GM19372 (cell line): ENCODE results near the gene NPIPB6.
"Not testable (repeated sequence)": the region's sequence is repeated elsewhere in the genome, so short reads cannot be mapped to it uniquely, and the experiment has no call there.

ENCODE experiments used
- ATAC-seq: cut with Tn5 transposase; IDR thresholded peaks from one replicate; pipeline ENCODE4 v1.9.1; 2021; ENCODE audit warnings: mild to moderate bottlenecking, low read depth, moderate library complexity; ENCODE audit not compliant: unreplicated experiment

Gene NPIPB6

GRCh38 chr16:28363408-28363807 is at the start of gene NPIPB6:
TSS of gene NPIPB6 (minus strand) at chr16:28363508. CDS start at chr16:28362822, 686 bp downstream.
- not testable (repeated sequence) for ATAC-seq

GRCh38 chr16:28403220-28404072 is 40.1 kb upstream of the NPIPB6 start, which contains the start of gene EIF3CL:
TSS of gene EIF3CL (minus strand) at chr16:28403841. CDS start at chr16:28403618, 223 bp downstream.
- ATAC-seq, result peak; percentile 99

- ATAC-seq, result not testable (repeated sequence)
Observed at GRCh38 chr16:28392054-28392453, 28.7 kb upstream of the NPIPB6 start.

DNA sequence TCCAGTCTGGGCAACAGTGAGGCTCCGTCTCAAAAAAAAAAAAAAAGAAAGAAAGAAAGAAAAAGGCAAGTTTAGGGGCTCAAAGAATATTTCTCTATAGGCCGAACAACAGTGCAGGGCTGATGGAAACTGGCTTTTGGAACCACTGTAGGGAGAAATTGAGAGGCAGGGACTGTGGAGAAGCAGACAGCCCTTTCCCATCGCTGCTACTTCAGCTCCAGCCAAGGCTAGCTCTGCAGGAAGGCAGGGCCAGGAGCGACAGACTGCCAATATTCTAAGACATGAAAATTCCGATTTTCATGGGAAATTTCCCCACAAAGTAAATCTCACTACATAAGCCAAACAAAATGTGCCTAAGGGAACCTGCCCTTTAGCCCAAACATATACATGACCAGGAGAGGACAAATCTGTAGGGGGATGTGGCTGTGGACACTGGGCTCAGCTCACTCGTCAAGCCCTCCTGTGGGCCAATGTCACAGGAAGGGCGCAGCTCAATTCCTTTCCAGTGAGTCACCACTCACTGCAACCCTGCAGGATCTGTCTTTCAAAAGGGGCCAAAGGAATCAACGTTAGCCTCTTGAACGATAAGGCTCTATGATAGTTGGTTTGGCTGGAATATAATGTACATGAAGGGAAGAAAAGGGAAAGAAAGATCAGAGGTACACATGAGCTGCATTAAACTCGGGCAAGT is 19.0 kb upstream of the NPIPB6 start:
- ATAC-seq, result not testable (repeated sequence)

DNA sequence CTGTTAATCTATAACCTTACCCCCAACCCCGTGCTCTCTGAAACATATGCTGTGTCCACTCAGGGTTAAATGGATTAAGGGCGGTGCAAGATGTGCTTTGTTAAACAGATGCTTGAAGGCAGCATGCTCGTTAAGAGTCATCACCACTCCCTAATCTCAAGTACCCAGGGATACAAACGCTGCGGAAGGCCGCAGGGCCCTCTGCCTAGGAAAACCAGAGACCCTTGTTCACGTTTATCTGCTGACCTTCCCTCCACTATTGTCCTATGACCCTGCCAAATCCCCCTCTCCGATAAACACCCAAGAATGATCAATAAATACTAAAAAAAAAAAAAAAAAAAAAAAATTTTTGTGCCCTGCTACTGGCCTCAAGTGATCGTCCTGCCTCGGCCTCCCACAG is 14.5 kb upstream of the NPIPB6 start:
- ATAC-seq, result not testable (repeated sequence)

- not testable (repeated sequence) for ATAC-seq
Observed at GRCh38 chr16:28377108-28377625, 13.9 kb upstream of the NPIPB6 start.

DNA sequence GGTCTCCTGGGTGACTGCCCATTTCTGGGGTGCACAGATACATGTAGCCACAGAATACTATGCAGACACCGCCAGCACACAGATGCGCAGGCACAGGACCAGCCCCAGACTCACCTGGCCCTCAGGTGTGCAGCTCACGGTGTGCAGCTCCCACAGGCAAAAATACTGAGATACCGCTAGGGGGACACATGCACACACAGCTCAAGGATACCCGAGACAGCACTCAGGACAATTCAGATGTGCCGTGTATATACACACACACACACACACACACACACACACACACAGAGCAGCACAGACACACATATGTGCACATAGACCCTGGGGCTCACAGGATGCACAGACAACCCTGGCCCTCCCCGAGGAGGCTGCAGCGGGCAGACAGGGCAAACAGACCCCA is 11.8 kb upstream of the NPIPB6 start:
- not testable (repeated sequence) for ATAC-seq

DNA sequence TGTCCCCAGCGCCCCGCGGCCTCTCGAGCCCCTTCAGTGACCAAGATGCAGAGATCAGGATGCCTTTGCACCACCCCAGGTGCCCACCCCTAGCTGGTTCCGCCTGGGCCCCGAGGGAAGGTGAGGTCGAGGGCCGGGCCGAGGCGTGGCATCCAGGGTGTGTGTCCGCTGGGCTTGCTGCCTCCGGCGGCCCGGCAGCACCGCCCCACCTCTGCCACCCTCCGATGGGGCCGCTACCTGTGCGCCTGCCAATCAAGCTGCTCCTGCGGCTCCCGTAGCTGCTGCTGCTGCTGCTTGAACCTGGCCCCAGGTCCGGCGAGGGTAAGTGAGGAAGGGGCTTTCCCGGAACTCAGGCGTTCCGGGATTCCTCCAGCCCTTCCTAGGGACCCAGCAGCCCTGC is 11.0 kb upstream of the NPIPB6 start:
- not testable (repeated sequence) for ATAC-seq

DNA sequence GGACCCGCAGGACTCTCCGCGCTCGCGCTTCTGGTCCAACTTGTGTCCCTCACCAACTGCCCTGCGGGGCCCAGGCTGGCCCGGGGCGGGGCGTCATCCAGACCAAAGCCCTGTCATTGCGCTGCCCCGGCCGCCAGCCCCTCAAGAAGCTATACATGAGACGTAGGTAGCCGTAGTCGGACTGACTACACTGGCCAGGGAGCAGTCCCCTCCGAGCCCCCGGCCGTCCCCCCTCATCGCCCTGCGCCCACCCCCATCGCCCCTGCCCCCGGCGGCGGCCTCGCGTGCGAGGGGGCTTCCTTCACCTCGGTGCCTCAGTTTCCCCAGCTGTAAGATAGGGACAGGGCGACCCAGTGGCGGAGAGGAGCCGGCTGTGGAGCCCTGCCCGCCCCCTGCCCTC is 4.6 kb upstream of the NPIPB6 start:
- not testable (repeated sequence) for ATAC-seq

GRCh38 chr16:28364268-28365173 is 1.2 kb upstream of the NPIPB6 start:
- ATAC-seq, result peak; percentile 93

DNA sequence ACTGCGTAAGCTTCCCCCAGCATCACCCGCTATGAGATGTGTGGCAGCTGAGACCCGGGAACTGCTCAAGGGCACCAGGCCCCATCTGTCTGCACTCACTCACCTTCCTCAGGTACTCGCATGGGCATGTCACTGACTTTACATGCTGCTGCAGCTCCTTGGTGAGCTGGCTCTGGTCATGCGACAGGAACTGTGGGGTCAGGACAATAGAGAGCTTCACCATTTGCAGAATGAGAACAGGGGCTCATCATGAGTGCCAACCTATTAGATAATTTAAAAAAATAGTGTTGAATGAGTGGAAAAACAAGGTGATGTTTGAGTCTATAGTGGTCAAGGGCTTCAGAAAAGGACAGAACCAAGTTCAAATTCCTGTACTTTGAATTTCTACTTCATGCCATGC is 708 bp downstream of the NPIPB6 start:
- ATAC-seq, result not testable (repeated sequence)

DNA sequence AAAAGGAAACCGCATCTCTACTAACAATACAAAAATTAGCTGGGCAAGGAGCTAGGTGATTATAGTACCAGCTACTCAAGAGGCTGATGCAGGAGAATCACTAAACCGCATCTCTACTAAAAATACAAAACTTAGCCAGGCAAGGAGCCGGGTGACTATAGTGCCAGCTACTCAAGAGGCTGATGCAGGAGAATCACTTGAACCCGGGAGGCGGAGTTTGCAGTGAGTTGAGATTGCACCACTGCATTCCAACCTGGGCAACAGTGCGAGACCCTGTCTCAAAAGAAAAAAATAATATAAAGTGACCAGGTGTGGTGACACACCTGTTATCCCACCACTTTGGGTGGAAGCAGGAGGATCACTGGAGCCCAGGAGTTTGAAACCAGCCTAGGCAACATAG is 25.1 kb downstream of the NPIPB6 start:
- not testable (repeated sequence) for ATAC-seq

- not testable (repeated sequence) for ATAC-seq
Observed at GRCh38 chr16:28336940-28337710, 26.2 kb downstream of the NPIPB6 start.

DNA sequence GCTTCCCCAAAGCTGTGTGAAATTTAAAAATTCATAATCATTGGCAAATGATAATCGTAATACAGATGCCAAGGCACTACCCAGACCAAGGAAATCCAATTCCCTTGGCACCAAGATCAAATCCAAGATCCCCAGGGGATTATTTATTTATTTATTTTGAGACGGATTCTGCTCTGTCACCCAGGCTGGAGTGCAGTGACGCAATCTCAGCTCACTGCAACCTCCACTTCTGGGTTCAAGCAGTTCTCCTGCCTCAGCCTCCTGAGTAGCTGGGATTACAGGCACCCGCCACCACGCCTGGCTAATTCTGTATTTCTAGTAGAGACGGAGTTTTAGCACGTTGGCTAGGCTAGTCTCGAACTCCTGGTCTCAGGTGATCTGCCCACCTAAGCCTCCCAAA is 27.6 kb downstream of the NPIPB6 start:
- not testable (repeated sequence) for ATAC-seq

- ATAC-seq, result not testable (repeated sequence)
Observed at GRCh38 chr16:28332632-28333031, 30.7 kb downstream of the NPIPB6 start.

DNA sequence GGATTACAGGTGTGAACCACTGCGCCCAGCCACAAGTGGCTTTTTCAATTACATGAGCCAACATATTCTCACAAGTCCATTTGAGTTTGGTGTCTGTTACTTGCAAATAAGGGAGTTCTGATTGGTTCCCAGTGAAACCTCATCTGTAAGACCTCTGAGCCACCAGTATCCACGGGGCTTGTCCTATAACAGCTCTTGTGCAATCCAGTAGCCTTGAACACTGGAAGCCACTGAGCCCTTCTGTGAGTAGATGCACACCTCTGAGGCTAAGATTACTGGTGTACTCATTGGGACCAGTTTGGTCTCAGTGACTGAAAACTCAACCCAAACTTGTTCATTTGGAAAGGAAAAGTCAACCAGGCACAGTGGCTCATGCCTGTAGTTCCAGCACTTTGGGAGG is 32.3 kb downstream of the NPIPB6 start:
- not testable (repeated sequence) for ATAC-seq

DNA sequence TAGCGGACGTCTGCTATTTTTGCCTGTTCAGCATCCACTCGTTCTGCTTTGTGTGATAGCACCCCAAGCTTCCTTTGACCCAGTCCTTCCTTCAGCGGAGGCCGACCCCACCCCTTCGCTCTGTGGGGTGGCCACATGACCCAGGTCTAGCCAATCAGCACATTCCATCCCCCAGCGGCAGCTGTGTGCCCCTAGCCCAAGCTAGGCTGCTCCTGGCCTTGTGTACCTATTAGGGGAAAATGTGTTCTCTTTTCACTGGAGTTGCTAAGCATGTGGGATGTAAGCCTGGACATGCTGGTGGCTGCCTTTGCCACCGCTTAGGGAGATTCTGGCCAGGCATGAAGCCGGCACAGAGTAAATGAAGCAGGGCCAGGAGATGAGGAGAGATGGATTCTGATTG is 33.1 kb downstream of the NPIPB6 start:
- not testable (repeated sequence) for ATAC-seq

- no peak for ATAC-seq
Observed at GRCh38 chr16:28326881-28327610, 36.3 kb downstream of the NPIPB6 start.

DNA sequence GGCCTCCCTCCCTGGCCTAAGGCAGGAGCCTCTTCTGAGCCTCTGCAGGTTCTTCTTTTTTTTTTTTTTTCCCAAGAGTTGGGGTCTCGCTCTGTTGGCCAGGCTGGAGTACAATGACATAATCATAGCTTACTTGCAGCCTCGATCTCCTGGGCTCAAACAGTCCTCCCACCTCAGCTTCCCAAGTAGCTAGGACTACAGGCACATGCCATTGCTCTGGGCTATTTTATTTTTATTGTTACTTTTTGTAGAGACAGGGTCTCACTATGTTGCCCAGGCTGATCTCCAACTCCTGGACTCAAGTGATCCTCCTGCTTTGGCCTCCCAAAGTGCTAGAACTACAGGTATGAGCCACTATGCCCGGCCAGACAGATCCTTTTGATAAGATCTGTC is 38.4 kb downstream of the NPIPB6 start:
- no peak for ATAC-seq
